ENCODE data around the gene PHACTR3. TPM values are rescaled to one million over a fixed set of nuclear protein-coding genes. Genes with fewer than 3 reads are reported as not detected.

The PHACTR3 gene
- polyA plus RNA-seq, 1 donor (not counting 4 experiments of a cell fraction or from before 2014, with no cell fraction given), result 2.6 TPM

DNA sequence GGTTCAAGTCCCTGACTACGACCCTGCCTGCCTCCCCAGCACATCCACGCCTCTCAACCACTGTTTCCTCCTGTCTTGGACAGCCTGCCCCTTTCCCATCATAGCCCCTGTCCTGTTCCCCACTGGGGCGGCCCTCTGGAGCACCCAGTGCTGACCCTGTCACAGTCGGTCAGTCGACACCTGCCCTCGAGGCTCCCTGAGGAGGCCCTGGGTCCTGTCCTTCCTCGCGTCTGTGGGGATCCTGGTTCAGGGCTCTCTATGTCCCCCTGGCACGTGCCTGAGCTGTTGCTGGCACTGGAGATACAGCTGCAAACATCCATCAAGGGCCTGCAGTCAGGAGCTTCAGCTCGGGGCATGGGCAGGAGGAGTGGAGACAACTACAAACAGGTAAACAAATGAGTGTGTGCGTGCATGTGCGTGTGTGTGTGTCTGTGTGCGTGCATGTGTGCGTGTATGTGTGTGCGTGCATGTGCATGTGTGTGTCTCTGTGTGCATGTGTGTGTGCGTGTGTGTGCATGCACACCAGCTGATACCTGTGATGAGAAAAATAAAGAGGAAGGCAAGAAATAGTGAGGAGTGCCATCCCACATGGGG, 132.8 kb downstream of the PHACTR3 start:
- Histone ChIP-seq H3K4me3 (ENCODE audit: control insufficient read depth in 2 of 3, extremely low read depth in 1 of 3, insufficient read depth in 2 of 3, low read depth in 1 of 3, low read length in 3 of 3) (no peak overlapping the region), H4K20me1 (ENCODE audit: control insufficient read depth, extremely low read depth, insufficient read depth, low read length) (peaks cover 2% of the 10 kb centered on the region), H3K4me2 (ENCODE audit: control insufficient read depth, extremely low read depth, insufficient read depth, low read depth, low read length) (no peak overlapping the region), H3K36me3 (ENCODE audit: control insufficient read depth in 2 of 2, extremely low read depth in 1 of 2, insufficient read depth in 2 of 2, low read length in 2 of 2) (no peaks in the 10 kb centered on the region), H3K27ac (ENCODE audit: control insufficient read depth, insufficient read depth, low read length) (no peak overlapping the region), H3K9me3 (ENCODE audit: control insufficient read depth, low read depth, low read length) (no peaks in the 10 kb centered on the region), H3K4me1 (ENCODE audit: control insufficient read depth, extremely low read depth, insufficient read depth, low read length) (no peaks in the 10 kb centered on the region), H3K79me2 (ENCODE audit: control insufficient read depth, insufficient read depth, low read length) (no peaks in the 10 kb centered on the region), H2AFZ (ENCODE audit: control insufficient read depth, low read length) (no peak overlapping the region), H3K27me3 (ENCODE audit: control insufficient read depth, extremely low read depth, insufficient read depth, low read length) (no peaks in the 10 kb centered on the region), H3K9me1 (ENCODE audit: control insufficient read depth, extremely low read depth, insufficient read depth, low read length) (no peaks in the 10 kb centered on the region), H3K9ac (ENCODE audit: control insufficient read depth, extremely low read depth, insufficient read depth, low read length) (no peak overlapping the region)
- TF ChIP-seq, protein P1, sequence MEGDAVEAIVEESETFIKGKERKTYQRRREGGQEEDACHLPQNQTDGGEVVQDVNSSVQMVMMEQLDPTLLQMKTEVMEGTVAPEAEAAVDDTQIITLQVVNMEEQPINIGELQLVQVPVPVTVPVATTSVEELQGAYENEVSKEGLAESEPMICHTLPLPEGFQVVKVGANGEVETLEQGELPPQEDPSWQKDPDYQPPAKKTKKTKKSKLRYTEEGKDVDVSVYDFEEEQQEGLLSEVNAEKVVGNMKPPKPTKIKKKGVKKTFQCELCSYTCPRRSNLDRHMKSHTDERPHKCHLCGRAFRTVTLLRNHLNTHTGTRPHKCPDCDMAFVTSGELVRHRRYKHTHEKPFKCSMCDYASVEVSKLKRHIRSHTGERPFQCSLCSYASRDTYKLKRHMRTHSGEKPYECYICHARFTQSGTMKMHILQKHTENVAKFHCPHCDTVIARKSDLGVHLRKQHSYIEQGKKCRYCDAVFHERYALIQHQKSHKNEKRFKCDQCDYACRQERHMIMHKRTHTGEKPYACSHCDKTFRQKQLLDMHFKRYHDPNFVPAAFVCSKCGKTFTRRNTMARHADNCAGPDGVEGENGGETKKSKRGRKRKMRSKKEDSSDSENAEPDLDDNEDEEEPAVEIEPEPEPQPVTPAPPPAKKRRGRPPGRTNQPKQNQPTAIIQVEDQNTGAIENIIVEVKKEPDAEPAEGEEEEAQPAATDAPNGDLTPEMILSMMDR (optimal IDR thresholded peaks at IDR 0.05 in 1 of 3, IDR thresholded peaks at IDR 0.05 in 1 of 3, conservative IDR thresholded peaks at IDR 0.05 in 1 of 3; ENCODE audit: extremely low read depth in 1 of 3, insufficient read depth in 2 of 3, low read length in 3 of 3), result no peak
- FAIRE-seq (no peak), DNase-seq (ENCODE audit: low read depth, low spot score) (no peak)
- dilution Hi-C loops (cut with MboI; ENCODE audit: extremely low pct_ligation_motif_present, low sequenced_read_pairs), result no loop called here

DNA sequence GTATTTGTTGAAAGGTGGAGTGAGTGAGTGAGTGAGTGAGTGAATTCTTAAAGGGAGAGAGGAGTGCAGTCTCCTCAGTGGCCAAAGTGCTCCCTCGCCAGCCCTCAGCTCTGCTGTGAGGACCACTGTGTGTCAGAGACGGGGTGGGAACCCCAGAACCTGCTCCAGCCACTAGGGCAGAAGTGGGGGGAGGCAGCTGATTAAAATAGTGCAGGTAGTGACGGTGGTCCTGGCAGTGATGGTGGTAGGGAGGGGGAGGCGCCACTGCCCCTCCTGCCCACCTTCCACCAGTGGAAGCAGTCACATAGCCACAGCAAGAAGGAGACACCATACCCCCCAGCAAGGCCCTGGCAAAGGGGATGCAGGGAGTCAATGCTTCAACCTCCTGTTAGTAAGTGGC, 133.5 kb downstream of the PHACTR3 start:
- Histone ChIP-seq H3K4me2 (ENCODE audit: control insufficient read depth, extremely low read depth, insufficient read depth, low read depth, low read length) (no peak overlapping the region), H2AFZ (ENCODE audit: control insufficient read depth, low read length) (no peak overlapping the region), H3K4me1 (ENCODE audit: control insufficient read depth, extremely low read depth, insufficient read depth, low read length) (no peaks in the 10 kb centered on the region), H3K36me3 (ENCODE audit: control insufficient read depth in 2 of 2, extremely low read depth in 1 of 2, insufficient read depth in 2 of 2, low read length in 2 of 2) (no peaks in the 10 kb centered on the region), H3K9me3 (ENCODE audit: control insufficient read depth, low read depth, low read length) (no peaks in the 10 kb centered on the region), H4K20me1 (ENCODE audit: control insufficient read depth, extremely low read depth, insufficient read depth, low read length) (peaks cover 2% of the 10 kb centered on the region), H3K4me3 (ENCODE audit: control insufficient read depth in 2 of 3, extremely low read depth in 1 of 3, insufficient read depth in 2 of 3, low read depth in 1 of 3, low read length in 3 of 3) (no peak overlapping the region), H3K9ac (ENCODE audit: control insufficient read depth, extremely low read depth, insufficient read depth, low read length) (no peak overlapping the region), H3K27me3 (ENCODE audit: control insufficient read depth, extremely low read depth, insufficient read depth, low read length) (no peaks in the 10 kb centered on the region), H3K79me2 (ENCODE audit: control insufficient read depth, insufficient read depth, low read length) (no peaks in the 10 kb centered on the region), H3K9me1 (ENCODE audit: control insufficient read depth, extremely low read depth, insufficient read depth, low read length) (no peaks in the 10 kb centered on the region), H3K27ac (ENCODE audit: control insufficient read depth, insufficient read depth, low read length) (no peak overlapping the region)
- dilution Hi-C loops (cut with MboI; ENCODE audit: extremely low pct_ligation_motif_present, low sequenced_read_pairs), result no loop called here
- TF ChIP-seq, protein P1 (optimal IDR thresholded peaks at IDR 0.05 in 1 of 3, IDR thresholded peaks at IDR 0.05 in 1 of 3, conservative IDR thresholded peaks at IDR 0.05 in 1 of 3; ENCODE audit: extremely low read depth in 1 of 3, insufficient read depth in 2 of 3, low read length in 3 of 3), result no peak
- no peak for TF ChIP-seq EZH2 (IDR thresholded peaks at IDR 0.05; ENCODE audit: low read length)
- no peak for DNase-seq (ENCODE audit: low read depth, low spot score)
- FAIRE-seq, result no peak
